NCI-H460 (cell line): ENCODE results near the gene PCTP. TPM values are rescaled to one million over a fixed set of nuclear protein-coding genes. Genes with fewer than 3 reads are reported as not detected.

ENCODE experiments used
- total RNA-seq: library from RNA; depleted of rRNA; stranded (reverse); fragments of >200 nt; shearing (Covaris generic); gene quantifications from 2 replicates; pipeline ENCODE4 v1.2.3, GENCODE V29; 2014; rRNA removed

The PCTP gene
- total RNA-seq, 1 experiment from 2014 or later = 19.8 TPM

Other genes starting within 250 kb of the PCTP start
- not detected in 2 replicates for gene SMIM36, start 239.6 kb upstream of the PCTP start, total RNA-seq
- gene TMEM100, start 28.2 kb upstream of the PCTP start, total RNA-seq = 43.0 and 49.6 TPM in 2 replicates